Keratinocyte (primary cell): ENCODE measurements around the gene TAB2. TPM values are rescaled to one million over a fixed set of nuclear protein-coding genes. Genes with fewer than 3 reads are reported as not detected.

Experiments
- DNase-seq: peaks from one replicate; pipeline ENCODE4 v3.0.0-alpha.2; 2011; ENCODE audit warnings: low read depth, missing footprints, low spot score
- FAIRE-seq: peaks from 2 replicates; lab custom pipeline; 2011; peaks lifted over from hg19 to GRCh38; lab: Jason Lieb, UNC
- H2AFZ ChIP-seq: 2 replicates; pipeline ENCODE4 v1.6.0; 2012; ENCODE audit warnings: low read length, control low read depth, inconsistent platforms; ENCODE audit not compliant: control insufficient read depth
- H3K27ac ChIP-seq: 2 replicates; pipeline ENCODE4 v1.5.1; 2011; ENCODE audit warnings: low read length; ENCODE audit not compliant: control insufficient read depth, insufficient read depth
- H3K27me3 ChIP-seq: 3 replicates; pipeline ENCODE4 v1.6.0; 2011; ENCODE audit warnings: low read length; ENCODE audit not compliant: control insufficient read depth, insufficient read depth; ENCODE audit errors: extremely low read depth
- H3K36me3 ChIP-seq, 2 experiments: 2 replicates in 1 of 2; 3 replicates in 1 of 2; pipeline ENCODE4 v1.5.1; 2011; ENCODE audit warnings: low read length in 2 of 2, mild to moderate bottlenecking in 1 of 2; ENCODE audit not compliant: control insufficient read depth in 2 of 2, insufficient read depth in 2 of 2; ENCODE audit errors: extremely low read depth in 1 of 2
- H3K4me1 ChIP-seq: 3 replicates; pipeline ENCODE4 v1.5.1; 2011; ENCODE audit warnings: low read length; ENCODE audit not compliant: control insufficient read depth, insufficient read depth; ENCODE audit errors: extremely low read depth
- H3K4me2 ChIP-seq: 3 replicates; pipeline ENCODE4 v1.6.0; 2011; ENCODE audit warnings: low read depth, low read length; ENCODE audit not compliant: control insufficient read depth, insufficient read depth; ENCODE audit errors: extremely low read depth
- H3K4me3 ChIP-seq, 3 experiments: fragments of 200-600 bp in 1 of 3; sonication (generic) in 1 of 3; 2 replicates in 2 of 3; 3 replicates in 1 of 3; pipeline ENCODE4 v1.5.1; 2011 to 2016; ENCODE audit warnings: low read length in 3 of 3, mild to moderate bottlenecking in 3 of 3, control low read depth in 2 of 3, inconsistent platforms in 1 of 3, low read depth in 1 of 3, mixed read lengths in 1 of 3, mixed run types in 1 of 3, moderate library complexity in 1 of 3; ENCODE audit not compliant: control insufficient read depth in 2 of 3, insufficient read depth in 2 of 3; ENCODE audit errors: extremely low read depth in 1 of 3
- H3K79me2 ChIP-seq: 2 replicates; pipeline ENCODE4 v1.6.0; 2012; ENCODE audit warnings: low read length; ENCODE audit not compliant: control insufficient read depth, insufficient read depth
- H3K9ac ChIP-seq: 3 replicates; pipeline ENCODE4 v1.6.0; 2011; ENCODE audit warnings: low read length; ENCODE audit not compliant: control insufficient read depth, insufficient read depth; ENCODE audit errors: extremely low read depth
- H3K9me1 ChIP-seq: 3 replicates; pipeline ENCODE4 v1.6.0; 2011; ENCODE audit warnings: low read length; ENCODE audit not compliant: control insufficient read depth, insufficient read depth; ENCODE audit errors: extremely low read depth
- H3K9me3 ChIP-seq: 2 replicates; pipeline ENCODE4 v1.5.1; 2012; ENCODE audit warnings: low read depth, low read length; ENCODE audit not compliant: control insufficient read depth
- H4K20me1 ChIP-seq: 3 replicates; pipeline ENCODE4 v1.6.0; 2011; ENCODE audit warnings: low read length; ENCODE audit not compliant: control insufficient read depth, insufficient read depth; ENCODE audit errors: extremely low read depth
- CTCF ChIP-seq, 3 experiments: IDR thresholded peaks in 1 of 3; conservative IDR thresholded peaks in 1 of 3; optimal IDR thresholded peaks in 1 of 3; 2 replicates in 2 of 3; 3 replicates in 1 of 3; pipeline versions ENCODE3 to v1.5.1; 2011; ENCODE audit warnings: low read length in 3 of 3, mild to moderate bottlenecking in 3 of 3, moderate library complexity in 2 of 3, control low read depth in 1 of 3, inconsistent platforms in 1 of 3; ENCODE audit not compliant: insufficient read depth in 2 of 3; ENCODE audit errors: extremely low read depth in 1 of 3
- EZH2 ChIP-seq: IDR thresholded peaks from one replicate; pipeline ENCODE4 v1.6.1; 2012; ENCODE audit warnings: inconsistent platforms, mild to moderate bottlenecking, low read length, moderate library complexity
- dilution Hi-C: fragments of 300-500 bp; cut with MboI; formaldehyde crosslinking; loops from one replicate; pipeline ENCODE4 v1.7.0; 2020; ENCODE audit warnings: low sequenced_read_pairs; ENCODE audit not compliant: extremely low pct_ligation_motif_present
- polyA plus RNA-seq, 5 experiments: library from polyadenylated mRNA; depleted of rRNA in 3 of 5; stranded (reverse) in 3 of 5; stranded (forward) in 1 of 5; unstranded in 1 of 5; fragments of >200 nt; gene quantifications; 1 replicate in 1 of 5; 2 replicates in 3 of 5; 3 replicates in 1 of 5; pipeline versions ENCODE4 v1.2.1 to v1.2.3, GENCODE V29; 2011 to 2012; ENCODE audit warnings: missing spikeins in 2 of 5, low read depth in 1 of 5, low replicate concordance in 1 of 5

TAB2 gene
- polyA plus RNA-seq, 1 donor (not counting 4 experiments of a cell fraction or from before 2014, with no cell fraction given): 47.5 TPM

GRCh38 chr6:149425224-149425623 lies 107.7 kb downstream of the TAB2 start:
- Histone ChIP-seq H3K36me3 (no peaks in the 10 kb centered on the region), H3K4me1 (no peaks in the 10 kb centered on the region), H3K9me3 (no peaks in the 10 kb centered on the region), H3K27ac (no peak overlapping the region), H4K20me1 (no peaks in the 10 kb centered on the region), H3K4me2 (no peak overlapping the region), H3K9ac (no peak overlapping the region), H3K9me1 (no peaks in the 10 kb centered on the region), H2AFZ (no peak overlapping the region), H3K27me3 (peaks cover 2% of the 10 kb centered on the region), H3K79me2 (no peaks in the 10 kb centered on the region), H3K4me3 (no peak overlapping the region)
- TF ChIP-seq EZH2 (no peak), CTCF (optimal IDR thresholded peaks at IDR 0.05 in 1 of 3, IDR thresholded peaks at IDR 0.05 in 1 of 3, conservative IDR thresholded peaks at IDR 0.05 in 1 of 3; ENCODE audit: extremely low read depth in 1 of 3, insufficient read depth in 2 of 3, low read length in 3 of 3) (no peak)
- dilution Hi-C loops: no loop called here
- FAIRE-seq: no peak
- DNase-seq: no peak

- Histone ChIP-seq H3K9me3 (no peaks in the 10 kb centered on the region), H2AFZ (no peak overlapping the region), H3K9me1 (no peaks in the 10 kb centered on the region), H3K36me3 (no peaks in the 10 kb centered on the region), H3K79me2 (no peaks in the 10 kb centered on the region), H3K27me3 (peaks cover 2% of the 10 kb centered on the region), H3K9ac (no peak overlapping the region), H3K4me3 (no peak overlapping the region), H4K20me1 (no peaks in the 10 kb centered on the region), H3K27ac (no peak overlapping the region), H3K4me2 (no peak overlapping the region), H3K4me1 (no peaks in the 10 kb centered on the region)
- dilution Hi-C loops: no loop called here
- FAIRE-seq: no peak
- no peak for DNase-seq
- TF ChIP-seq EZH2 (no peak), CTCF (optimal IDR thresholded peaks at IDR 0.05 in 1 of 3, IDR thresholded peaks at IDR 0.05 in 1 of 3, conservative IDR thresholded peaks at IDR 0.05 in 1 of 3; ENCODE audit: extremely low read depth in 1 of 3, insufficient read depth in 2 of 3, low read length in 3 of 3) (no peak)
These were observed 108.2 kb downstream of the TAB2 start for GRCh38 chr6:149425754-149426153.
